A549 (cell line): Measurements from ENCODE around the gene CDK4. TPM values are rescaled to one million over a fixed set of nuclear protein-coding genes. Genes with fewer than 3 reads are reported as not detected.

Experiments used
- ATAC-seq, 2 experiments: fragments of 200-7000 bp in 1 of 2; fragments of >200 bp in 1 of 2; cut with Nextera tagmentation in 1 of 2; cut with Tn5 transposase in 1 of 2; 3 replicates each; pipeline versions ENCODE4 v1.8.0 to v1.9.1; 2018 to 2020; ENCODE audit warnings: mild to moderate bottlenecking in 1 of 2, moderate library complexity in 1 of 2
- CTCF ChIA-PET: fragments of 300-600 bp; sonication (Branson Sonifier 250); formaldehyde crosslinking; extraction: SDS; loops from one replicate; lab custom pipeline; 2021; ENCODE audit warnings: antibody characterized with exemption, inconsistent platforms; lab: Yijun Ruan, JAX
- POLR2A ChIA-PET: fragments of 350-600 bp; formaldehyde crosslinking; extraction: SDS; loops from one replicate; lab custom pipeline; 2021; ENCODE audit warnings: antibody characterized with exemption, inconsistent platforms; lab: Yijun Ruan, JAX
- DNase-seq, 2 experiments: peaks; one replicate each; pipeline versions ENCODE4 v3.0.0 to v3.0.0-alpha.2; 2011 to 2016; ENCODE audit warnings: low read depth in 1 of 2, low spot score in 1 of 2
- FAIRE-seq: peaks from 2 replicates; lab custom pipeline; 2011; peaks lifted over from hg19 to GRCh38; lab: Jason Lieb, UNC
- H3K27ac ChIP-seq, 2 experiments: fragments of >200 bp; sonication (Bioruptor Twin); formaldehyde crosslinking; 3 replicates each; pipeline ENCODE4 v1.5.1; 2016 to 2017
- H3K4me1 ChIP-seq: fragments of >200 bp; sonication (Bioruptor Twin); formaldehyde crosslinking; 3 replicates; pipeline ENCODE4 v1.6.1; 2016
- H3K4me2 ChIP-seq: fragments of >200 bp; sonication (Bioruptor Twin); formaldehyde crosslinking; 3 replicates; pipeline ENCODE4 v1.6.1; 2016
- H3K4me3 ChIP-seq: fragments of >200 bp; sonication (Bioruptor Twin); formaldehyde crosslinking; 3 replicates; pipeline ENCODE4 v1.5.1; 2016
- H3K9me3 ChIP-seq: fragments of >200 bp; sonication (Bioruptor Twin); formaldehyde crosslinking; 3 replicates; pipeline ENCODE4 v1.6.1; 2016
- BHLHE40 ChIP-seq: IDR thresholded peaks from 2 replicates; pipeline ENCODE4 v1.6.1; 2012; ENCODE audit warnings: low read depth, low read length, inconsistent platforms
- CBX8 ChIP-seq: fragments of 200-600 bp; sonication (generic); IDR thresholded peaks from 2 replicates; pipeline ENCODE4 v1.6.1; 2016
- CHD4 ChIP-seq: fragments of 200-600 bp; sonication (generic); IDR thresholded peaks from 2 replicates; pipeline ENCODE4 v1.6.1; 2016; ENCODE audit warnings: antibody characterized with exemption, mild to moderate bottlenecking, borderline replicate concordance
- EHF ChIP-seq: fragments of 250-450 bp; sonication (Bioruptor Pico); IDR thresholded peaks from 2 replicates; pipeline ENCODE4 v1.5.0; 2020; ENCODE audit warnings: mild to moderate bottlenecking
- EHMT2 ChIP-seq: fragments of 200-600 bp; sonication (generic); IDR thresholded peaks from 2 replicates; pipeline ENCODE4 v1.6.1; 2016; ENCODE audit warnings: antibody characterized with exemption, low read depth, mild to moderate bottlenecking, moderate library complexity
- FOXS1 ChIP-seq: fragments of 250-450 bp; sonication (Bioruptor Pico); IDR thresholded peaks from 2 replicates; pipeline ENCODE4 v1.5.0; 2020; ENCODE audit warnings: mild to moderate bottlenecking, moderate library complexity
- HDAC2 ChIP-seq: fragments of 200-600 bp; sonication (generic); IDR thresholded peaks from 2 replicates; pipeline ENCODE4 v1.6.1; 2016
- HOXB13 ChIP-seq: fragments of 250-450 bp; sonication (Bioruptor Pico); IDR thresholded peaks from 2 replicates; pipeline ENCODE4 v1.5.0; 2020; ENCODE audit warnings: low read depth, mild to moderate bottlenecking, moderate library complexity
- JUN ChIP-seq, 2 experiments: fragments of >200 bp; sonication (Bioruptor Twin); formaldehyde crosslinking; IDR thresholded peaks; 2 replicates in 1 of 2; 3 replicates in 1 of 2; pipeline ENCODE4 v1.6.1; 2016 to 2017
- MYC ChIP-seq: IDR thresholded peaks from 2 replicates; pipeline ENCODE4 v1.6.1; 2012; ENCODE audit warnings: mild to moderate bottlenecking, inconsistent platforms, low read length, improper control_type of control experiment, borderline replicate concordance
- NR3C1 ChIP-seq: fragments of >200 bp; sonication (Bioruptor Twin); formaldehyde crosslinking; IDR thresholded peaks from 3 replicates; pipeline ENCODE4 v1.6.1; 2017
- POLR2A ChIP-seq: IDR thresholded peaks from 2 replicates; pipeline ENCODE4 v1.6.1; 2012; ENCODE audit warnings: mild to moderate bottlenecking, low read length
- POLR2AphosphoS2 ChIP-seq: conservative IDR thresholded peaks from 2 replicates; pipeline ENCODE4 v1.6.1; 2012; ENCODE audit warnings: low read length, improper control_type of control experiment, inconsistent platforms
- RARB ChIP-seq: fragments of 250-450 bp; sonication (Bioruptor Pico); IDR thresholded peaks from 2 replicates; pipeline ENCODE4 v1.8.0; 2021; ENCODE audit warnings: mild to moderate bottlenecking, moderate library complexity
- TFCP2L1 ChIP-seq: fragments of 250-450 bp; sonication (Bioruptor Pico); IDR thresholded peaks from 2 replicates; pipeline ENCODE4 v1.5.0; 2021; ENCODE audit warnings: mild to moderate bottlenecking
- ZFP36 ChIP-seq: fragments of 450-650 bp; IDR thresholded peaks from 2 replicates; pipeline ENCODE4 v1.6.1; 2014; ENCODE audit warnings: borderline replicate concordance; ENCODE audit not compliant: partially characterized antibody
- ZNF302 ChIP-seq: fragments of 250-450 bp; sonication (Bioruptor Pico); IDR thresholded peaks from 2 replicates; pipeline ENCODE4 v1.9.0; 2021; ENCODE audit warnings: inconsistent platforms, mild to moderate bottlenecking, moderate library complexity
- WGBS: methylation state at CpG from one replicate; pipeline ENCODE4 v1.1.6; 2017; ENCODE audit errors: missing lambda C conversion rate; 5-methylcytosine and 5-hydroxymethylcytosine counted together
- polyA plus RNA-seq, 4 experiments: library from polyadenylated mRNA; depleted of rRNA in 3 of 4; stranded (reverse); fragments of >200 nt; fragmentation: RNase III in 1 of 4; extraction: RNeasy Plus Mini Kit Qiagen cat#74134 plus additional on column Dnase treatment in 1 of 4; gene quantifications; 2 replicates in 3 of 4; 3 replicates in 1 of 4; pipeline ENCODE4 v1.2.3, GENCODE V29; 2011 to 2017
- TF ChIP-seq, protein P1 (sequence below): fragments of 200-600 bp; sonication (generic); IDR thresholded peaks from 2 replicates; pipeline ENCODE4 v1.6.1; 2016; ENCODE audit warnings: antibody characterized with exemption, mild to moderate bottlenecking, moderate library complexity
- TF ChIP-seq, protein P2 (sequence below): fragments of 250-450 bp; sonication (Bioruptor Pico); IDR thresholded peaks from 2 replicates; pipeline ENCODE4 v1.5.0; 2020; ENCODE audit warnings: low read depth, mild to moderate bottlenecking, moderate library complexity
- TF ChIP-seq, protein P3 (sequence below): IDR thresholded peaks from 2 replicates; pipeline ENCODE4 v1.6.1; 2012

Gene CDK4
- polyA plus RNA-seq, 2 of the 4 experiments (the other 2 are of a cell fraction), result 226 to 255 TPM

DNA sequence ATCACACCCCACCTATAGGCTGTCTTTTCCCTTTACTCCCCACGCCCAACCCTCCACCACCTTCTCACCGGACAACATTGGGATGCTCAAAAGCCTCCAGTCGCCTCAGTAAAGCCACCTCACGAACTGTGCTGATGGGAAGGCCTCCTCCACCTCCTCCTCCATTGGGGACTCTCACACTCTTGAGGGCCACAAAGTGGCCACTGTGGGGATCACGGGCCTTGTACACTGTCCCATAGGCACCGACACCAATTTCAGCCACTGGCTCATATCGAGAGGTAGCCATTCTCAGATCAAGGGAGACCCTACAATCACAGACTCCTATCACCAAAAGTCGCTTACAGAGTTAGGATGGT lies 700 bp downstream of the CDK4 start:
- TF ChIP-seq POLR2A (0 out of 2 replicates have a peak, but pooled peaks have one; percentile 13), MYC (no peak)
- TF ChIP-seq, all 56 proteins: peak for 1
- DNase-seq (no peak), FAIRE-seq (no peak), ATAC-seq (peak; percentile 1 to 2; a peak in 2 of 6 replicates)
- Histone ChIP-seq H3K9me3 (no peaks in the 10 kb centered on the region), H3K4me3 (peak overlapping the region; percentile 69), H3K4me2 (peak overlapping the region; percentile 80), H3K27ac (peak overlapping the region; percentile 91 to 98), H3K4me1 (peaks cover 31% of the 10 kb centered on the region)
- ChIA-PET CTCF (interaction anchor here (1.7 kb wide), 1 partner anchor 25 kb away, joined by 9 read pairs; no protein-coding TSS in a partner anchor), POLR2A (no interaction called here)
- 24% methylated on average over 8 of the region's 8 CpGs for WGBS

DNA sequence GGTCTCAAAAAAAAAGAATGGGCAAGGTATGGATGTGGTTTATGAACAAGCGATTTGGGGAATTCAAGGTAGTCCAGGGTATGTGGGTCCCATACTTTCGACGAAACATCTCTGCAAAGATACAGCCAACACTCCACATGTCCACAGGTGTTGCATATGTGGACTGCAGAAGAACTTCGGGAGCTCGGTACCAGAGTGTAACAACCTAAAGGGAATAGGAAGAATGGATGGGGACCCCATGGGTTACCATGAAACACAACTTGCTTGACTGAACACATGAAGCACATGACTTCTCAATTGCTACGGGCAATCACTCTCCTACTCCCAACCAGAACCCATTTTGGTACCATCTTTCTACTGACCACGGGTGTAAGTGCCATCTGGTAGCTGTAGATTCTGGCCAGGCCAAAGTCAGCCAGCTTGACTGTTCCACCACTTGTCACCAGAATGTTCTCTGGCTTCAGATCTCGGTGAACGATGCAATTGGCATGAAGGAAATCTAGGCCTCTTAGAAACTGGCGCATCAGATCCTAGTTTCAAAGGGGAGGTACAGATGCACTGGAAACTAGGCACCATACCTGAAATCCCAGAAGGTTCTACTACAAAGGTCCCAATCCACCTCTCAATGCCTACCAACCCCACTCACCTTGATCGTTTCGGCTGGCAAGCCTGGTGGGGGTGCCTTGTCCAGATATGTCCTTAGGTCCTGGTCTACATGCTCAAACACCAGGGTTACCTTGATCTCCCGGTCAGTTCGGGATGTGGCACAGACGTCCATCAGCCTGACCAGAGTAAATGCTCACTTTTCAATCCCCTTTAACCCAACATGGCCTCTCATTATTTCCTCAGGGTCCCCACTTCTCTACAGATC lies 1.3 kb downstream of the CDK4 start:
- 91% methylated on average over 15 of the region's 15 CpGs for WGBS
- ATAC-seq (no peak), FAIRE-seq (no peak), DNase-seq (no peak)
- ChIA-PET POLR2A (no interaction called here), CTCF (interaction anchor here (0.7 to 1.7 kb wide), 6 partner anchors 10 to 537 kb away, joined by 3 to 9 read pairs (median 4); partner anchors contain the start of gene AGAP2)
- Histone ChIP-seq H3K9me3 (no peaks in the 10 kb centered on the region), H3K27ac (peak overlapping the region; percentile 91 to 98), H3K4me1 (peaks cover 30% of the 10 kb centered on the region), H3K4me3 (peak overlapping the region; percentile 69), H3K4me2 (peak overlapping the region; percentile 80)
- TF ChIP-seq, protein P1, sequence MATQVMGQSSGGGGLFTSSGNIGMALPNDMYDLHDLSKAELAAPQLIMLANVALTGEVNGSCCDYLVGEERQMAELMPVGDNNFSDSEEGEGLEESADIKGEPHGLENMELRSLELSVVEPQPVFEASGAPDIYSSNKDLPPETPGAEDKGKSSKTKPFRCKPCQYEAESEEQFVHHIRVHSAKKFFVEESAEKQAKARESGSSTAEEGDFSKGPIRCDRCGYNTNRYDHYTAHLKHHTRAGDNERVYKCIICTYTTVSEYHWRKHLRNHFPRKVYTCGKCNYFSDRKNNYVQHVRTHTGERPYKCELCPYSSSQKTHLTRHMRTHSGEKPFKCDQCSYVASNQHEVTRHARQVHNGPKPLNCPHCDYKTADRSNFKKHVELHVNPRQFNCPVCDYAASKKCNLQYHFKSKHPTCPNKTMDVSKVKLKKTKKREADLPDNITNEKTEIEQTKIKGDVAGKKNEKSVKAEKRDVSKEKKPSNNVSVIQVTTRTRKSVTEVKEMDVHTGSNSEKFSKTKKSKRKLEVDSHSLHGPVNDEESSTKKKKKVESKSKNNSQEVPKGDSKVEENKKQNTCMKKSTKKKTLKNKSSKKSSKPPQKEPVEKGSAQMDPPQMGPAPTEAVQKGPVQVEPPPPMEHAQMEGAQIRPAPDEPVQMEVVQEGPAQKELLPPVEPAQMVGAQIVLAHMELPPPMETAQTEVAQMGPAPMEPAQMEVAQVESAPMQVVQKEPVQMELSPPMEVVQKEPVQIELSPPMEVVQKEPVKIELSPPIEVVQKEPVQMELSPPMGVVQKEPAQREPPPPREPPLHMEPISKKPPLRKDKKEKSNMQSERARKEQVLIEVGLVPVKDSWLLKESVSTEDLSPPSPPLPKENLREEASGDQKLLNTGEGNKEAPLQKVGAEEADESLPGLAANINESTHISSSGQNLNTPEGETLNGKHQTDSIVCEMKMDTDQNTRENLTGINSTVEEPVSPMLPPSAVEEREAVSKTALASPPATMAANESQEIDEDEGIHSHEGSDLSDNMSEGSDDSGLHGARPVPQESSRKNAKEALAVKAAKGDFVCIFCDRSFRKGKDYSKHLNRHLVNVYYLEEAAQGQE, result no peak
- TF ChIP-seq POLR2AphosphoS2, result no peak
- TF ChIP-seq BHLHE40, result no peak
- no peak for TF ChIP-seq HOXB13 (CRISPR knock-in tag)
- TF ChIP-seq RARB, result no peak
- no peak for TF ChIP-seq CHD4
- TF ChIP-seq EHF (CRISPR knock-in tag), result no peak
- TF ChIP-seq NR3C1, result no peak
- TF ChIP-seq TFCP2L1 (CRISPR knock-in tag), result no peak
- TF ChIP-seq FOXS1 (CRISPR knock-in tag), result no peak
- TF ChIP-seq, protein P2, sequence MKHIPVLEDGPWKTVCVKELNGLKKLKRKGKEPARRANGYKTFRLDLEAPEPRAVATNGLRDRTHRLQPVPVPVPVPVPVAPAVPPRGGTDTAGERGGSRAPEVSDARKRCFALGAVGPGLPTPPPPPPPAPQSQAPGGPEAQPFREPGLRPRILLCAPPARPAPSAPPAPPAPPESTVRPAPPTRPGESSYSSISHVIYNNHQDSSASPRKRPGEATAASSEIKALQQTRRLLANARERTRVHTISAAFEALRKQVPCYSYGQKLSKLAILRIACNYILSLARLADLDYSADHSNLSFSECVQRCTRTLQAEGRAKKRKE (CRISPR knock-in tag), result no peak
- no peak for TF ChIP-seq CBX8
- TF ChIP-seq ZFP36, result no peak
- TF ChIP-seq ZNF302 (CRISPR knock-in tag), result no peak
- no peak for TF ChIP-seq EHMT2

DNA sequence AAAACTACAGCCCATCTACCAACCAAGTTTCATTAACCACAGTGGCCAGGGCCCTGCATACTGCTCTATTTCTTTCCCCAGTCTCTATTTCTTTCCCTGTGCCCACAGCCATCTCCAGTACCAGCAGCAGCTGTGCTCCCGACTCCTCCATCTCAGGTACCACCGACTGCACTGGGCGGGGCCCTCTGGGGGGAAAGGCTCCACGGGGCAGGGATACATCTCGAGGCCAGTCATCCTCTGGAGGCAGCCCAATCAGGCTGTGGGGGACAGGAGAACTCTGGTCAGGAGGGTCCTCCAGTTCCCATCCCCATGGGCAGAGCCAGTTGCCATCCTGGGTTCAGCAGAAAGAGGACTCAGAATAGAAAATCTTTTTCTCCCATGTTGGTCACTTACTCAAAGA lies 3.0 kb downstream of the CDK4 start:
- Histone ChIP-seq H3K4me2 (no peak overlapping the region), H3K4me3 (no peak overlapping the region), H3K4me1 (peaks cover 31% of the 10 kb centered on the region), H3K27ac (no peak overlapping the region), H3K9me3 (no peaks in the 10 kb centered on the region)
- CTCF ChIA-PET, result interaction anchor here (3.1 kb wide), 1 partner anchor 12 kb away, joined by 17 read pairs; no protein-coding TSS in a partner anchor
- FAIRE-seq, result no peak
- WGBS, result 91% methylated on average over 5 of the region's 5 CpGs
- TF ChIP-seq POLR2AphosphoS2 (no peak), HDAC2 (no peak), JUN (IDR thresholded peaks at IDR 0.05) (no peak)
- TF ChIP-seq, protein P3, sequence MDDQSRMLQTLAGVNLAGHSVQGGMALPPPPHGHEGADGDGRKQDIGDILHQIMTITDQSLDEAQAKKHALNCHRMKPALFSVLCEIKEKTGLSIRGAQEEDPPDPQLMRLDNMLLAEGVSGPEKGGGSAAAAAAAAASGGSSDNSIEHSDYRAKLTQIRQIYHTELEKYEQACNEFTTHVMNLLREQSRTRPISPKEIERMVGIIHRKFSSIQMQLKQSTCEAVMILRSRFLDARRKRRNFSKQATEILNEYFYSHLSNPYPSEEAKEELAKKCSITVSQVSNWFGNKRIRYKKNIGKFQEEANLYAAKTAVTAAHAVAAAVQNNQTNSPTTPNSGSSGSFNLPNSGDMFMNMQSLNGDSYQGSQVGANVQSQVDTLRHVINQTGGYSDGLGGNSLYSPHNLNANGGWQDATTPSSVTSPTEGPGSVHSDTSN, result no peak
- POLR2A ChIA-PET, result no interaction called here
- ATAC-seq, result no peak
- DNase-seq, result no peak
